DOHH2 (cell line): Measurements from ENCODE around the gene DOK6.

ENCODE experiments used
- H3F3A ChIP-seq: fragments of 200-600 bp; sonication (generic), shearing (Covaris generic); 2 replicates; pipeline ENCODE4 v1.6.0; 2016; ENCODE audit warnings: antibody characterized with exemption, mild to moderate bottlenecking; ENCODE audit not compliant: control insufficient read depth, insufficient read depth
- H3K27ac ChIP-seq: fragments of 200-600 bp; sonication (generic); 2 replicates; pipeline ENCODE4 v1.5.1; 2014; ENCODE audit warnings: low read depth, mild to moderate bottlenecking, low read length, moderate library complexity
- H3K27me3 ChIP-seq: fragments of 200-600 bp; sonication (generic); 2 replicates; pipeline ENCODE4 v1.6.1; 2014; ENCODE audit warnings: mild to moderate bottlenecking, low read length, mixed read lengths; ENCODE audit not compliant: control insufficient read depth
- H3K36me3 ChIP-seq: fragments of 200-600 bp; sonication (generic); 2 replicates; pipeline ENCODE4 v1.6.1; 2014; ENCODE audit warnings: mild to moderate bottlenecking, low read length, moderate library complexity, mixed read lengths; ENCODE audit not compliant: control insufficient read depth
- H3K4me1 ChIP-seq: fragments of 200-600 bp; sonication (generic); 2 replicates; pipeline ENCODE4 v1.6.1; 2014; ENCODE audit warnings: mild to moderate bottlenecking, low read length, mixed read lengths; ENCODE audit not compliant: control insufficient read depth
- H3K4me2 ChIP-seq: fragments of 200-600 bp; sonication (generic); 2 replicates; pipeline ENCODE4 v1.6.0; 2014; ENCODE audit warnings: mild to moderate bottlenecking, low read length, moderate library complexity
- H3K4me3 ChIP-seq: fragments of 200-600 bp; sonication (generic); 2 replicates; pipeline ENCODE4 v1.5.1; 2014; ENCODE audit warnings: mild to moderate bottlenecking, low read length, mixed read lengths
- H3K79me2 ChIP-seq: fragments of 200-600 bp; sonication (generic); 2 replicates; pipeline ENCODE4 v1.6.1; 2014; ENCODE audit warnings: mild to moderate bottlenecking, low read length, mixed read lengths; ENCODE audit not compliant: control insufficient read depth
- H3K9me2 ChIP-seq: fragments of 200-600 bp; sonication (generic); replicated peaks from 2 replicates; pipeline ENCODE4 v1.6.1; 2014; ENCODE audit warnings: mild to moderate bottlenecking, low read length, mixed read lengths; ENCODE audit not compliant: control insufficient read depth
- H3K9me3 ChIP-seq: fragments of 200-600 bp; sonication (generic); 2 replicates; pipeline ENCODE4 v1.6.1; 2014; ENCODE audit warnings: antibody characterized with exemption, low read length, mixed read lengths; ENCODE audit not compliant: control insufficient read depth, insufficient read depth
- H4K20me1 ChIP-seq: fragments of 200-600 bp; sonication (generic); 2 replicates; pipeline ENCODE4 v1.6.0; 2014; ENCODE audit warnings: low read depth, mild to moderate bottlenecking, antibody characterized with exemption, low read length, moderate library complexity; ENCODE audit not compliant: control insufficient read depth, insufficient read depth
- EZH2phosphoT487 ChIP-seq: fragments of 200-600 bp; sonication (generic); IDR thresholded peaks from 2 replicates; pipeline ENCODE4 v1.6.1; 2017; ENCODE audit warnings: borderline replicate concordance, mild to moderate bottlenecking, antibody characterized with exemption, low read length, moderate library complexity, mixed read lengths
- TF ChIP-seq, protein P1 (sequence below): fragments of 200-600 bp; sonication (generic); IDR thresholded peaks from one replicate; pipeline ENCODE4 v1.5.1; 2014; ENCODE audit warnings: antibody characterized with exemption, mild to moderate bottlenecking, low read depth, low read length; ENCODE audit not compliant: poor library complexity, severe bottlenecking

DOK6 gene

DNA sequence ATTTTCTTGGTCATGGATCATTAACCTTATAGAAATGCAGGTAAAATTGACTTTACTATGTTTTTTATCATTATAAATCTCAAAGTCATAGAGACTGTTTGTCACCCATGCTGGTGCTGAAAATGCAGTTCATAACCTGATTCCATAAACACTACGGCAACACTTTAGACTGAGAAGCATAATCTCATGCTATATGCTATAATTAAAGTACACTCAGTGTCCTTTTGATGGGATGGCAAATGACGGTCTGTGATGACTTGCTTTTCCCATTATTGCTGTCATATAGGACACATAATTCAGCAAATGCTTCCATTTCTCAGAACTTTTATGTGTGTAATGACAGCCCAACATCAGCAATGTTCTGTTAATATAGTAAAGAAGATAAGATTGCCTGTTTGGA is 384.1 kb downstream of the DOK6 start:
- Histone ChIP-seq H3K27ac (no peak overlapping the region), H3F3A (no peaks in the 10 kb centered on the region), H3K9me3 (no peaks in the 10 kb centered on the region), H3K79me2 (no peaks in the 10 kb centered on the region), H3K4me2 (no peak overlapping the region), H4K20me1 (no peaks in the 10 kb centered on the region), H3K36me3 (no peaks in the 10 kb centered on the region), H3K9me2 (no peaks in the 10 kb centered on the region), H3K27me3 (no peaks in the 10 kb centered on the region), H3K4me1 (no peaks in the 10 kb centered on the region), H3K4me3 (no peak overlapping the region)
- TF ChIP-seq EZH2phosphoT487 = no peak
- TF ChIP-seq, protein P1, sequence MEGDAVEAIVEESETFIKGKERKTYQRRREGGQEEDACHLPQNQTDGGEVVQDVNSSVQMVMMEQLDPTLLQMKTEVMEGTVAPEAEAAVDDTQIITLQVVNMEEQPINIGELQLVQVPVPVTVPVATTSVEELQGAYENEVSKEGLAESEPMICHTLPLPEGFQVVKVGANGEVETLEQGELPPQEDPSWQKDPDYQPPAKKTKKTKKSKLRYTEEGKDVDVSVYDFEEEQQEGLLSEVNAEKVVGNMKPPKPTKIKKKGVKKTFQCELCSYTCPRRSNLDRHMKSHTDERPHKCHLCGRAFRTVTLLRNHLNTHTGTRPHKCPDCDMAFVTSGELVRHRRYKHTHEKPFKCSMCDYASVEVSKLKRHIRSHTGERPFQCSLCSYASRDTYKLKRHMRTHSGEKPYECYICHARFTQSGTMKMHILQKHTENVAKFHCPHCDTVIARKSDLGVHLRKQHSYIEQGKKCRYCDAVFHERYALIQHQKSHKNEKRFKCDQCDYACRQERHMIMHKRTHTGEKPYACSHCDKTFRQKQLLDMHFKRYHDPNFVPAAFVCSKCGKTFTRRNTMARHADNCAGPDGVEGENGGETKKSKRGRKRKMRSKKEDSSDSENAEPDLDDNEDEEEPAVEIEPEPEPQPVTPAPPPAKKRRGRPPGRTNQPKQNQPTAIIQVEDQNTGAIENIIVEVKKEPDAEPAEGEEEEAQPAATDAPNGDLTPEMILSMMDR = no peak

DNA sequence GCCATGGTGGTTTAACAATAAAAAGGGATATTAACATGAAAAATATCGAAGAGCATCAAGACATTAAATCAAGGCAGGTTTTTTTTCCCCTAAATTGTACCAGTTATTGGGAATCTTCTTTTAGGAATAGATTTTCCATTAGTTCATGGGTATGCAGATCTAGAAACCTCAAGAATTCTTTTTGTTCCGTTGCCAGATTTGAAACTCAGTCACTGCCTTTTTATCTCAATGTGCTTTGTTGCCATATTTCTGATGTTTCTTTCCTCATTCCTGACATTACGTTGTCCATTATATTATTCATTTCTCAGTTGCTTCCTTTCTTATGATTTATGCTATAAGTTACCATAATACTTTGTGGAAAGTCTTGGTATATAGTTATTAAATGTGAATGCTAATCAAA is 384.8 kb downstream of the DOK6 start:
- H3K4me3 ChIP-seq = no peak overlapping the region
- no peaks in the 10 kb centered on the region for H3F3A ChIP-seq
- no peaks in the 10 kb centered on the region for H3K79me2 ChIP-seq
- H3K9me2 ChIP-seq = no peaks in the 10 kb centered on the region
- H4K20me1 ChIP-seq = no peaks in the 10 kb centered on the region
- TF ChIP-seq, protein P1 = no peak
- no peak for TF ChIP-seq EZH2phosphoT487
- H3K4me2 ChIP-seq = no peak overlapping the region
- no peak overlapping the region for H3K27ac ChIP-seq
- no peaks in the 10 kb centered on the region for H3K36me3 ChIP-seq
- no peaks in the 10 kb centered on the region for H3K27me3 ChIP-seq
- no peaks in the 10 kb centered on the region for H3K9me3 ChIP-seq
- no peaks in the 10 kb centered on the region for H3K4me1 ChIP-seq

DNA sequence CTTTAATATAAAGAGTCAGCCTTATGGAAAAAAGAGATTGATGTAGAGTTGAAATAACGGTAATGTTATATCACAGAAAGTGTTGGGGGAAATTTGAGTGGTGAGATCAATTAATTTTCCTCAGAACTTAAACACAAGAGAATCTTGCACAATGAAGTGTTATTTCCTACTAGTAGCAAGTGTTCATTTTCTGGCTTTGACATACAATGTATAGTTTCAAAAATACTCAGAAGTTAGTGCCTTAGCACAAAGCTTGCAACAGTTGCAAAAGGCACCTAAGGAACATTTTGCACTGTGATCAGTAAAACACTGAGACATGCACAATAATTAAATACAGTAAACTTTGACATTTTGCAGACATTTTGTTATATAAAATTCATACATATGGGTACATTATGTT is 385.7 kb downstream of the DOK6 start:
- no peak overlapping the region for H3K27ac ChIP-seq
- H3K36me3 ChIP-seq = no peaks in the 10 kb centered on the region
- no peaks in the 10 kb centered on the region for H3K9me2 ChIP-seq
- no peaks in the 10 kb centered on the region for H3K4me1 ChIP-seq
- H3K79me2 ChIP-seq = no peaks in the 10 kb centered on the region
- H3K4me3 ChIP-seq = no peak overlapping the region
- no peaks in the 10 kb centered on the region for H3K27me3 ChIP-seq
- no peaks in the 10 kb centered on the region for H3F3A ChIP-seq
- H4K20me1 ChIP-seq = no peaks in the 10 kb centered on the region
- H3K9me3 ChIP-seq = no peaks in the 10 kb centered on the region
- TF ChIP-seq, protein P1 = no peak
- no peak for TF ChIP-seq EZH2phosphoT487
- no peak overlapping the region for H3K4me2 ChIP-seq
